Right lobe of liver (tissue), 6 donors: ENCODE results near the gene PLS3. TPM values are rescaled to one million over a fixed set of nuclear protein-coding genes. Genes with fewer than 3 reads are reported as not detected.
"Not testable (repeated sequence)": the region's sequence is repeated elsewhere in the genome, so short reads cannot be mapped to it uniquely, and the experiment has no call there.

Experiments
- ATAC-seq, 4 donors: fragments of 200-7000 bp; cut with Tn5 transposase; one replicate each; pipeline ENCODE4 v1.9.1; 2020; ENCODE audit warnings: mild to moderate bottlenecking in 4 of 4, moderate library complexity in 4 of 4
- DNase-seq, 3 donors: peaks; one replicate each; pipeline ENCODE4 v3.0.0-alpha.2; 2020
- H3K27ac ChIP-seq, 3 donors: fragments of 200-600 bp; one replicate each; pipeline ENCODE4 v1.8.0; 2022
- H3K27me3 ChIP-seq, 2 donors: fragments of 200-600 bp; one replicate each; pipeline ENCODE4 v1.8.0; 2022
- H3K36me3 ChIP-seq, 4 donors: fragments of 200-600 bp; sonication (generic) in 1 of 4; one replicate each; pipeline versions ENCODE4 v1.5.1 to v1.8.0; 2017 to 2022; ENCODE audit warnings: control low read depth in 1 of 4
- H3K4me1 ChIP-seq, 4 donors: fragments of 200-600 bp; sonication (generic) in 1 of 4; one replicate each; pipeline versions ENCODE4 v1.5.1 to v1.8.0; 2017 to 2022; ENCODE audit warnings: control low read depth in 1 of 4
- H3K4me3 ChIP-seq, 3 donors: fragments of 200-600 bp; one replicate each; pipeline ENCODE4 v1.8.0; 2022
- H3K9me3 ChIP-seq, 4 donors: fragments of 200-600 bp; sonication (generic) in 1 of 4; one replicate each; pipeline versions ENCODE4 v1.5.1 to v1.8.0; 2017 to 2022; ENCODE audit warnings: control low read depth in 1 of 4
- CTCF ChIP-seq, 4 donors: fragments of 200-600 bp in 3 of 4; fragments of 450-650 bp in 1 of 4; IDR thresholded peaks; one replicate each; pipeline versions ENCODE4 v1.5.1 to v1.8.0; 2016 to 2022; ENCODE audit warnings: antibody characterized with exemption in 4 of 4, mild to moderate bottlenecking in 2 of 4
- POLR2A ChIP-seq: fragments of 450-650 bp; IDR thresholded peaks from one replicate; pipeline ENCODE4 v1.6.1; 2017; ENCODE audit warnings: antibody characterized with exemption, mild to moderate bottlenecking
- WGBS: methylation state at CpG from one replicate; pipeline ENCODE4 v1.1.6; 2018; ENCODE audit warnings: low coverage, low lambda C conversion rate; ENCODE audit not compliant: insufficient coverage; ENCODE audit errors: missing lambda C conversion rate; 5-methylcytosine and 5-hydroxymethylcytosine counted together
- intact Hi-C, 2 donors: fragments of 100-400 bp; cut with DNase I; formaldehyde crosslinking; loops; one replicate each; pipeline versions ENCODE4 v1.11.2 to v1.14.1; 2022
- total RNA-seq, 6 experiments: library from RNA; depleted of rRNA in 2 of 6; stranded (reverse); fragments of >200 nt in 2 of 6; fragmentation: NEBNext Ultra II Directional in 3 of 6; extraction: Animal tissue kit (Norgen Biotek cat#: 25700) in 3 of 6; gene quantifications; one replicate each; pipeline versions ENCODE4 v1.1.0 to v1.2.4, GENCODE V29; 2016 to 2023
- donor health status: DM: no; HTN: yes; CAD: no.
- donor health status: DM: no; HTN: no; CAD: no.
- donor health status: DM: no; HTN: no; CAD: no.
- donor health status: DM: no; HTN: yes; CAD: no.
- donor health status: DM: no; HTN: yes; CAD: no.

PLS3 gene
- total RNA-seq, 6 experiments from 2014 or later = 85.3 to 239 (median 114) TPM

- Histone ChIP-seq H3K4me3 (no peak overlapping the region), H3K27me3 (peaks cover 0 to 3% of the 10 kb centered on the region in 2 donors), H3K27ac (no peak overlapping the region), H3K36me3 (no peaks in the 10 kb centered on the region), H3K4me1 (no peaks in the 10 kb centered on the region), H3K9me3 (no peaks in the 10 kb centered on the region)
- no peak for TF ChIP-seq CTCF (IDR thresholded peaks at IDR 0.05)
- TF ChIP-seq POLR2A = no peak
- DNase-seq (no peak), ATAC-seq (no peak)
- intact Hi-C loops = no loop called here
- 71% methylated on average over 1 of the region's 1 CpG for WGBS
Observed at GRCh38 chrX:115535844-115536243, 25.1 kb upstream of the PLS3 start.

GRCh38 chrX:115539841-115540240 is 21.1 kb upstream of the PLS3 start:
- no peak for TF ChIP-seq CTCF (IDR thresholded peaks at IDR 0.05)
- no peak for TF ChIP-seq POLR2A
- intact Hi-C loops = no loop called here
- no peaks in the 10 kb centered on the region for H3K4me1 ChIP-seq
- 52% methylated on average over 2 of the region's 2 CpGs for WGBS
- H3K27me3 ChIP-seq = no peaks in the 10 kb centered on the region
- no peaks in the 10 kb centered on the region for H3K36me3 ChIP-seq
- no peaks in the 10 kb centered on the region for H3K9me3 ChIP-seq
- H3K27ac ChIP-seq = no peak overlapping the region
- DNase-seq = no peak
- no peak for ATAC-seq
- H3K4me3 ChIP-seq = no peak overlapping the region

GRCh38 chrX:115541045-115541444 is 19.9 kb upstream of the PLS3 start:
- 79% methylated on average over 8 of the region's 10 CpGs for WGBS
- intact Hi-C loops, H3K9me3 ChIP-seq, H3K27ac ChIP-seq, DNase-seq, H3K27me3 ChIP-seq, H3K36me3 ChIP-seq, H3K4me3 ChIP-seq, ATAC-seq, H3K4me1 ChIP-seq: not testable (repeated sequence)

- Histone ChIP-seq H3K27ac (no peak overlapping the region), H3K4me3 (no peak overlapping the region), H3K27me3 (no peaks in the 10 kb centered on the region), H3K36me3 (no peaks in the 10 kb centered on the region), H3K9me3 (no peaks in the 10 kb centered on the region), H3K4me1 (no peaks in the 10 kb centered on the region)
- 27% methylated on average over 2 of the region's 2 CpGs for WGBS
- DNase-seq = no peak
- ATAC-seq = peak in 1 of 4 donors; percentile 38
- intact Hi-C loops = no loop called here
- TF ChIP-seq CTCF (IDR thresholded peaks at IDR 0.05) = peak; percentile 10 to 29 (median 20)
- TF ChIP-seq POLR2A = no peak
Observed at GRCh38 chrX:115547448-115547847, 13.5 kb upstream of the PLS3 start.

GRCh38 chrX:115549008-115549407 is 12.0 kb upstream of the PLS3 start:
- H3K27me3 ChIP-seq = no peaks in the 10 kb centered on the region
- no peaks in the 10 kb centered on the region for H3K9me3 ChIP-seq
- no peaks in the 10 kb centered on the region for H3K4me1 ChIP-seq
- no peak overlapping the region for H3K4me3 ChIP-seq
- no peak for ATAC-seq
- intact Hi-C loops = no loop called here
- 39% methylated on average over 3 of the region's 3 CpGs for WGBS
- TF ChIP-seq CTCF (IDR thresholded peaks at IDR 0.05) = no peak
- DNase-seq = no peak
- H3K27ac ChIP-seq = no peak overlapping the region
- H3K36me3 ChIP-seq = no peaks in the 10 kb centered on the region
